WI38 (cell line): ENCODE measurements around the gene PDLIM4.

Experiments
- H3K4me3 ChIP-seq: 2 replicates; pipeline ENCODE4 v1.5.1; 2011; ENCODE audit warnings: low read depth, mild to moderate bottlenecking, control low read depth, low read length
- TF ChIP-seq, protein P1 (sequence below): IDR thresholded peaks from 2 replicates; pipeline ENCODE4 v1.5.1; 2012; ENCODE audit warnings: low read depth, mild to moderate bottlenecking, control low read depth, low read length

PDLIM4 gene

DNA sequence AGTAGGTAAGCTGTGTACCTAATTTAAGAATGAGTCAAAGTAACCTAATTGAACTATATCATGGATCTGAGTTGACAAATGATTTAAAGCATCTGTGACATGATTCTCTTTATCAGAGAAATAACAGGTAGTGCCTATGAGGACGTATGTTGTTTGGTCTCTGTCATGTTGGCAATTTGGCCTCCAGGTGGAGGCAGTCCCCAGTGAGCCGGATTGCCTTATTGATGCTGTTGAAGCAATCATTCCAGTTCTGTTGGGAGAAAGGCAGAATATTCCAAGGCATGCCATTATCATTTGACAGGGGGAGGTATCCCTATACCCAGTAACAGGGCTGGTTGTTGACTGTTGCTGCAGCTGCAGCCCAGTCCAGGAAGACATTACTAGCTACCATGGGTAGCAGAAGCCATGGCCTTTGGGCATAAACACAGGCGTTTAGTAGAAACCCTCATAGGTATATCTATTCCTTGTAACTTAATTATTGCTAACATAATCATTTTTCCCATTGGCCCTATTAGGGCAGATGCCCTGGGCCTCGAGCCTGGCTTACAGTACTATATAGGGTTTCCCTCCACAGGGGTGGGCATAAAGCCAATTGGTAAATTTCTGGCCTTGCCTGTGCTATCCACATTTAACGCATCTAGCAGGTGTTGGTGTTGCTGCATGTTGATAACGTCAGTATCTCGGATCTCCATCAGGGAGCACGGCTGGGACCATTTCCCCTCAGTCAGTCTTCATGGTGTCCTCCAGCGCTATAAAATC, 24.5 kb downstream of the PDLIM4 start:
- TF ChIP-seq, protein P1, sequence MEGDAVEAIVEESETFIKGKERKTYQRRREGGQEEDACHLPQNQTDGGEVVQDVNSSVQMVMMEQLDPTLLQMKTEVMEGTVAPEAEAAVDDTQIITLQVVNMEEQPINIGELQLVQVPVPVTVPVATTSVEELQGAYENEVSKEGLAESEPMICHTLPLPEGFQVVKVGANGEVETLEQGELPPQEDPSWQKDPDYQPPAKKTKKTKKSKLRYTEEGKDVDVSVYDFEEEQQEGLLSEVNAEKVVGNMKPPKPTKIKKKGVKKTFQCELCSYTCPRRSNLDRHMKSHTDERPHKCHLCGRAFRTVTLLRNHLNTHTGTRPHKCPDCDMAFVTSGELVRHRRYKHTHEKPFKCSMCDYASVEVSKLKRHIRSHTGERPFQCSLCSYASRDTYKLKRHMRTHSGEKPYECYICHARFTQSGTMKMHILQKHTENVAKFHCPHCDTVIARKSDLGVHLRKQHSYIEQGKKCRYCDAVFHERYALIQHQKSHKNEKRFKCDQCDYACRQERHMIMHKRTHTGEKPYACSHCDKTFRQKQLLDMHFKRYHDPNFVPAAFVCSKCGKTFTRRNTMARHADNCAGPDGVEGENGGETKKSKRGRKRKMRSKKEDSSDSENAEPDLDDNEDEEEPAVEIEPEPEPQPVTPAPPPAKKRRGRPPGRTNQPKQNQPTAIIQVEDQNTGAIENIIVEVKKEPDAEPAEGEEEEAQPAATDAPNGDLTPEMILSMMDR: no peak
- H3K4me3 ChIP-seq: no peak overlapping the region

DNA sequence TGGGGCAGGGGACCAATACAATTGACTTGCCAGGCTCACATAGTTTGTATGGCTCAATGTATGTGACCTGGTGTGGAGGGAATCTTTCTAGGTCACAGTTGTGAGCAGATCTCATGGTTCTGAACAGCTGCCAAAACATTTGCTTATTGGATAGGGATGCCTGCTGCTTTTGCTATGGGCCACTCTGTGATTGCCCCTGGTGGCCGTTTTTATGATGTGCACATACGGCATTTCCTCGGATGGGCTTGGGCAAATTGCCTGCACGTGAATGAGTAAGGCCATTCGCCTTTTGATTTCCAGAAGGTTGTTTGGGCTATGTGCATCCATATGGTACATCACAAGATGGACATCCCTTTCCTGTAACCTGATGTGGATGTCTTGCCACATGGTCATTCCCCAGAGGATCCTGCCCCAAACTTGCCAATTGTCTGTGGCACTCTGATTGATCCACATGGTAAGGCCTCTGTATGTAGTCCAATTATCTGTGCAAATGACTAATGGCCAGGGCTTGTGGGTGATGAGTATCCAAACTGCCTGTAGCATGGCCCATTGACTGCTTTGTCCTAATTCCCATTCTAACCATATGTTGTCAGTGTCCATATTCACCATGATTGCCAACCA, 26.0 kb downstream of the PDLIM4 start:
- TF ChIP-seq, protein P1: peak; percentile 69

DNA sequence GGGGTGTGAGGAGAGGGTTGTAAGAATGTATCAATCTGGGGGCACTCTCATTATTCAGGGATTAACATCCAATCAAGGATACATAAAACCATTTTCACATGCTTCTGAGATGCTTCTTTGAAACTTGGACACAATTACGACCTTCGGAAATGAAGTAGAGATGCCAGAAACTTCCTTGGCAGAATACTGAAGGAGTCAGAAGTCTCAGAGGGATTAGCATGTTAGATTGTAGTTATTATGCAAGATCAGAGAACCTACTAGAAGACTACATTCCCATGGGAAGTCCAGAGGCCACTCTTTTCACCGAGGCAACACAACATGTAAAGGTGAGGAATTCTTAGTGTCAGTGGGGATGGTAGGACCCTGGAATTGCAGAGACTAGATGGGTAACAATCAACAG, 31.6 kb downstream of the PDLIM4 start:
- no peak overlapping the region for H3K4me3 ChIP-seq
- TF ChIP-seq, protein P1: no peak

More for the DNA sequence above, 26.0 kb downstream of the PDLIM4 start:
- no peak overlapping the region for H3K4me3 ChIP-seq

DNA sequence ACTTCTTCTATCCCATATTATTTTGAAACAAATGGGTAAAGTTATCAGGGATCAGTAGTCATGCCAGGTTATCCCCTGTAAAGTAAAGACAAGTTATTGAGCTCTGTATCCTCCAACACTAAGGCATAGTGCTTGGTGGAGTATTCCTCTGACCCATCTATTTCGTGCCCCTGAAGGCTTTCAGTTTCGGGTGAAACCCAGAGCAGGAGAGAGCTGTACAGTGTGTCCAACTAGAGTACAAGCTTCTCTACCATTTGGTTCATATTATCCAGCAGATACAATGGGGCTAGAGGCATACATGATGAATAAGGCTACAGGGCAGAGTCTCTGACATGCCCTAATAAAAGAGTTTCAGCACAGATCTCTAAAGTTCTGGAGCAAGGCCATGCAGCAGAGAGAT, 33.5 kb downstream of the PDLIM4 start:
- TF ChIP-seq, protein P1: no peak

DNA sequence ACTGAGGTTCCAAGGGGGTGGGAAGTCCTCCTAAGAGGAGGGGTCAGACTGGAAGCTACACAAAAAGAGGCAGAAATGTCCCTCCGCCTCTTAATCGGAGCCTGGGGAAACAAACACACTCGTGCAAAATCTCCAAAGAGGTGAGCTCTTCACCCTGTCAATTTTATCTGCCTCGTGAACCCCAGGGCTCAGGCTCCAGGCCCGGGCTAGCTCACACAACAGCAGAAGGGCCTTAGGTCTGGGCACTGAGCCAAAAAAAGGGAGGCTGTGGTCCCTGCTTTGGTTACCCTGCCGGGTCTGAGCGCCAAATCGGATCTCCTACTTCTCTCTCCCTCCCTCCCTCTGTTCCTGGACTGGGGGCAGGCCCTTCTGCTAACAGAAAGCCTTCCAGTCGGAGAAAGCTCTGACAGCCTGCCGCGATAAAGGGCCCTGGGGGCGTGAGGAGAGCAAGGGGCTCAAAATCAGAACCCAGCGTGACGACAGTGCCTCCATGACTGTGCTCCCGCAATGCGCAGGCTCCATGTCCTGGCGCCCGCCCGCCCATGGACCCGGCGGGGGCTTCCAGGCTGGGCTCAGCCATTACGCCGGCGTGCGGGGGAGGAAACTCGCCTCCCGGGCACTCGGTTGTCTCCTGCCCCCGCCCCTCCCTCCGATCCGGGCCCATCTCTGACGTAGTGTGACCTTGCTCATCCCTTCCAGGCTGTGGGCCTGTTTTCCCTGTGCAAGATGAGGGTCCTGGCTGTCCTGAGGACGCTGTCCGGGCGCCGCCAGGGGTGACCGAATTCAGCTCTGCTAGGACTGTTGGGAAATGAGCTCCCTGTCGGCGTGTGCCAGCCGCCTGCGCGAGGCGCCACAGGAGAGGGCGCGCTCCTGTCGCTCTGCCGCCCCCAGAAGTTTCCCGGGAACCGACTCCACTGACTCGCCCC, 35.8 kb downstream of the PDLIM4 start:
- peak overlapping the region; percentile 79 for H3K4me3 ChIP-seq
- TF ChIP-seq, protein P1: 0 out of 2 replicates have a peak, but pooled peaks have one; percentile 10

More for the DNA sequence above, 33.5 kb downstream of the PDLIM4 start:
- H3K4me3 ChIP-seq: no peak overlapping the region

DNA sequence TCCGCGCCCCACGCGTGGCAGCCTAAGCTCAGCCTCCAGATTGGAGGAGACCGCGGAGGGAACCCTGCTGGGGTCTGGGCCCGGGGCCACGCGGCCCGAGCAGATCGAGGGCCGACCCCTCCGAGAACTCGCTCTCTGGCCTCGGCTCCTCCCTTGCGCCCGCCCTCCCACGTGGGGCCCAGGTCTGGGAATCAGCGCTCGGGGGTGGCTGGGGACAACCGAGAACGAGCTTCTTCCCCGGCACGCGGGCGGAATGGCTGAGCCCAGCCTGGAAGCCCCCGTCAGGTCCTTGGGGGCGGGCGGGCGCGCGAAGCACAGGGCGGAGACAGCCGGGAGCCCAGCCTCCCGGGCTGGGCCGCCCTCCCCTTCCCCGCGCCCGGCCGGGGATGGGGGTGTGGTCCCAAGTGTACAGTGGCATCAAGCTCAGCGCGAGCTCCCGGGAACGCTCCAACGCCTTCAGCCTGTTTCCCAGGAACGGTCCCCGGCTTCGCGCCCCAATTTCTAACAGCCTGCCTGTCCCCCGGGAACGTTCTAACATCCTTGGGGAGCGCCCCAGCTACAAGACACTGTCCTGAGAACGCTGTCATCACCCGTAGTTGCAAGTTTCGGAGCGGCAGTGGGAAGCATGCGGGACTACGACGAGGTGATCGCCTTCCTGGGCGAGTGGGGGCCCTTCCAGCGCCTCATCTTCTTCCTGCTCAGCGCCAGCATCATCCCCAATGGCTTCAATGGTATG, 36.7 kb downstream of the PDLIM4 start, which contains the start of gene SLC22A4:
Gene SLC22A4 (plus strand): TSS at position 403 of the 736 bp plus-strand sequence. CDS start 223 bp downstream, at position 626.
- TF ChIP-seq, protein P1: no peak

More for the DNA sequence above, 36.7 kb downstream of the PDLIM4 start, which contains the start of gene SLC22A4:
- peak within 1 kb of the TSS; percentile 79 for H3K4me3 ChIP-seq
